Ovary (tissue), 3 donors: ENCODE data around the gene ZNF362.

Experiments used
- CTCF ChIP-seq, 3 donors: fragments of 450-650 bp in 2 of 3; fragments of 200-600 bp in 1 of 3; IDR thresholded peaks; one replicate each; pipeline versions ENCODE4 v1.5.1 to v1.8.0; 2016 to 2022; ENCODE audit warnings: antibody characterized with exemption in 3 of 3, mild to moderate bottlenecking in 1 of 3
- POLR2A ChIP-seq: fragments of 450-650 bp; IDR thresholded peaks from one replicate; pipeline ENCODE4 v1.6.1; 2017; ENCODE audit warnings: antibody characterized with exemption, mild to moderate bottlenecking, moderate library complexity
- donor health status: DM: no; HTN: no; CAD: no.

DNA sequence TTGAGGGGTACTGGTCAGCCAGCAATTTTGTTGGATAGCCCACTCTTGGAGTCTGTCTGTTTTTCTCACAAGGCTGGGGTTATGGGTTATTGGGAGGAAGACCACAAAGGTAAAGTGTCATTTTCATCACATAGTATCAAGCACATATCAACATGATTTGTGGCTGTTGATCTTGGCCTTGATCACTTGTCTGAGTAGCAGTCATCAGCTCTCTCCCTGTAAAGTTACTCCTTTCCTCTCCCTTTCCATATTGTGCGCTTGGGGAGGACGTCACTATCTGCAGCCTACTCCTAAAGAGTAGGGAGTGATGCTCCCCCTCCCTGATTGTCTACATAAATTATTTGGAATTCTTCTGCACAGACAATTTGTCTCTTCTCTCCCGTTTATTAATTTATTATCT lies 1.8 kb upstream of the ZNF362 start:
- TF ChIP-seq POLR2A: no peak
- TF ChIP-seq CTCF (IDR thresholded peaks at IDR 0.05): no peak
